ENCODE data around the gene PIGM. TPM values are rescaled to one million over a fixed set of nuclear protein-coding genes. Genes with fewer than 3 reads are reported as not detected.
A peak's percentile ranks its signal among the peaks of the same experiment; 100 is the strongest.

Gene PIGM
- total and polyA plus RNA-seq, 2 of the 13 experiments (the other 11 are each of a cell fraction or from before 2014, with no cell fraction given) = 3.4 to 4.6 TPM

DNA sequence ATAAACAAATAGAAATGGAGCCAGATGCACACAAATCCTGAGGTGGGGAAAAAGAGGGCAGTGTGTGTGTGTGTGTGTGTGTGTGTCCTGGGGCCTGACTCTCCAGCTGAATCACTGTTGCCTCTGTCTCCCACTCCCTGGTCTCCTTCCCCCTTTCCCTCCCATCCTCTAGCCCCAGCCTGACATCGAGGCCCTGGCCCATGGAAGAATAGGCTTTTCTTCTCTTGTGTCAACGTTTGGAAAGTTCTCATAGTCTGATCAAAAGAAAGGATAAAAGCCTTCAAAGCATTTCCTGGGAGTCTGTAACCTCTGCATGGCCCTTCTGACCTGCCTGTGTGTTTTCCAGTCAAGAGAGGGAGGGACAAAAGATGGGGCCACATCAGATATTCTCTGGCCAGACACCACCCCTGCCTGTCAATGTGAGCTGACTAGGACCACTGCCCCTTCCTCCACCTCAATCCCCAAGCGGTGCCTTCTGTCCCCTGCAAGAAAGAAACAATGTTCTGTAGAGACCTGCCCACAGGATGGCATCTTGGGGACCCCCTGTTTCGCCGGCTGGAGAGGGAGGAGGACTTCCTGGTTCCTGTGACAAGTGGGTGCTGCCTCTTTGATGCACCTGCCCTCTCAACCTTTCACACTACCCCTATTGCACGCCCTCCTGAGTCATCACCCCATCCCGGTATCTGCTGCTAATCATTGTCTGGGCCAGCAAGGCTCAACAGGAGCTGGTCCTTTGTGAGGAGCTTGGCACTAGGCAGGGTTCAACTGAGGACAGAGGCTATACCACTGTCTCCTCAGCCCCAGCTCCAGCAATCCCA, 22.0 kb upstream of the PIGM start (continued):
- TF ChIP-seq LCORL (IDR thresholded peaks at IDR 0.05) (no peak), LCORL (CRISPR knock-in tag; IDR thresholded peaks at IDR 0.05) (peak; percentile 61; the same call in 1 of the 2 replicates), KDM1A (CRISPR knock-in tag; IDR thresholded peaks at IDR 0.05) (peak; percentile 69), HNF4A (CRISPR knock-in tag; IDR thresholded peaks at IDR 0.05) (peak; percentile 61), ZNF746 (CRISPR knock-in tag; IDR thresholded peaks at IDR 0.05) (peak; percentile 85), ZBTB25 (CRISPR knock-in tag; IDR thresholded peaks at IDR 0.05) (no peak), XRCC5 (optimal IDR thresholded peaks at IDR 0.05; ENCODE audit: low read length) (peak; percentile 52), ZEB1 (IDR thresholded peaks at IDR 0.05; ENCODE audit: insufficient replicate concordance, low read depth) (no peak), SOX6 (IDR thresholded peaks at IDR 0.05) (no peak), SOX6 (CRISPR knock-in tag; IDR thresholded peaks at IDR 0.05) (peak; percentile 99), HIC2 (CRISPR knock-in tag; IDR thresholded peaks at IDR 0.05; ENCODE audit: low read depth) (no peak; the same call in 1 of the 2 replicates), ZNF329 (CRISPR knock-in tag; IDR thresholded peaks at IDR 0.05; ENCODE audit: low read depth) (no peak), ZKSCAN8 (CRISPR knock-in tag; IDR thresholded peaks at IDR 0.05; ENCODE audit: borderline replicate concordance) (peak; percentile 14; the same call in 1 of the 2 replicates), MEF2D (CRISPR knock-in tag; IDR thresholded peaks at IDR 0.05) (0 out of 2 replicates have a peak, but pooled peaks have one; percentile 31), HOXD1 (CRISPR knock-in tag; IDR thresholded peaks at IDR 0.05) (peak; percentile 61; the same call in 1 of the 2 replicates), CAMTA2 (CRISPR knock-in tag; IDR thresholded peaks at IDR 0.05; ENCODE audit: borderline replicate concordance) (no peak), YY1 (IDR thresholded peaks at IDR 0.05; ENCODE audit: insufficient read depth, insufficient replicate concordance, low read depth, low read length) (no peak), HNRNPK (IDR thresholded peaks at IDR 0.05; ENCODE audit: low read depth, low read length, poor library complexity, severe bottlenecking) (peak; percentile 68), ZNF75D (CRISPR knock-in tag; IDR thresholded peaks at IDR 0.05; ENCODE audit: borderline replicate concordance) (no peak), ZNF543 (CRISPR knock-in tag; IDR thresholded peaks at IDR 0.05) (peak; percentile 96), HMG20A (CRISPR knock-in tag; IDR thresholded peaks at IDR 0.05; ENCODE audit: borderline replicate concordance) (peak; percentile 67; the same call in 1 of the 2 replicates), ZNF629 (CRISPR knock-in tag; conservative IDR thresholded peaks at IDR 0.05) (peak; percentile 82)
- TF ChIP-seq, protein P1, sequence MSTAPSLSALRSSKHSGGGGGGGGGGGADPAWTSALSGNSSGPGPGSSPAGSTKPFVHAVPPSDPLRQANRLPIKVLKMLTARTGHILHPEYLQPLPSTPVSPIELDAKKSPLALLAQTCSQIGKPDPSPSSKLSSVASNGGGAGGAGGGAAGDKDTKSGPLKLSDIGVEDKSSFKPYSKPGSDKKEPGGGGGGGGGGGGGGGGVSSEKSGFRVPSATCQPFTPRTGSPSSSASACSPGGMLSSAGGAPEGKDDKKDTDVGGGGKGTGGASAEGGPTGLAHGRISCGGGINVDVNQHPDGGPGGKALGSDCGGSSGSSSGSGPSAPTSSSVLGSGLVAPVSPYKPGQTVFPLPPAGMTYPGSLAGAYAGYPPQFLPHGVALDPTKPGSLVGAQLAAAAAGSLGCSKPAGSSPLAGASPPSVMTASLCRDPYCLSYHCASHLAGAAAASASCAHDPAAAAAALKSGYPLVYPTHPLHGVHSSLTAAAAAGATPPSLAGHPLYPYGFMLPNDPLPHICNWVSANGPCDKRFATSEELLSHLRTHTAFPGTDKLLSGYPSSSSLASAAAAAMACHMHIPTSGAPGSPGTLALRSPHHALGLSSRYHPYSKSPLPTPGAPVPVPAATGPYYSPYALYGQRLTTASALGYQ (CRISPR knock-in tag; IDR thresholded peaks at IDR 0.05) = peak; percentile 89; the same call in 1 of the 2 replicates
- TF ChIP-seq, protein P2, sequence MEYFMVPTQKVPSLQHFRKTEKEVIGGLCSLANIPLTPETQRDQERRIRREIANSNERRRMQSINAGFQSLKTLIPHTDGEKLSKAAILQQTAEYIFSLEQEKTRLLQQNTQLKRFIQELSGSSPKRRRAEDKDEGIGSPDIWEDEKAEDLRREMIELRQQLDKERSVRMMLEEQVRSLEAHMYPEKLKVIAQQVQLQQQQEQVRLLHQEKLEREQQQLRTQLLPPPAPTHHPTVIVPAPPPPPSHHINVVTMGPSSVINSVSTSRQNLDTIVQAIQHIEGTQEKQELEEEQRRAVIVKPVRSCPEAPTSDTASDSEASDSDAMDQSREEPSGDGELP (IDR thresholded peaks at IDR 0.05; ENCODE audit: borderline replicate concordance, low read depth) = peak; percentile 79
- TF ChIP-seq, protein P3, sequence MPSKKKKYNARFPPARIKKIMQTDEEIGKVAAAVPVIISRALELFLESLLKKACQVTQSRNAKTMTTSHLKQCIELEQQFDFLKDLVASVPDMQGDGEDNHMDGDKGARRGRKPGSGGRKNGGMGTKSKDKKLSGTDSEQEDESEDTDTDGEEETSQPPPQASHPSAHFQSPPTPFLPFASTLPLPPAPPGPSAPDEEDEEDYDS (CRISPR knock-in tag; IDR thresholded peaks at IDR 0.05) = peak; percentile 15; the same call in 1 of the 2 replicates
